Measurements from ENCODE around the gene SLC6A18.
"Not testable (repeated sequence)": the region's sequence is repeated elsewhere in the genome, so short reads cannot be mapped to it uniquely, and the experiment has no call there.

The SLC6A18 gene

DNA sequence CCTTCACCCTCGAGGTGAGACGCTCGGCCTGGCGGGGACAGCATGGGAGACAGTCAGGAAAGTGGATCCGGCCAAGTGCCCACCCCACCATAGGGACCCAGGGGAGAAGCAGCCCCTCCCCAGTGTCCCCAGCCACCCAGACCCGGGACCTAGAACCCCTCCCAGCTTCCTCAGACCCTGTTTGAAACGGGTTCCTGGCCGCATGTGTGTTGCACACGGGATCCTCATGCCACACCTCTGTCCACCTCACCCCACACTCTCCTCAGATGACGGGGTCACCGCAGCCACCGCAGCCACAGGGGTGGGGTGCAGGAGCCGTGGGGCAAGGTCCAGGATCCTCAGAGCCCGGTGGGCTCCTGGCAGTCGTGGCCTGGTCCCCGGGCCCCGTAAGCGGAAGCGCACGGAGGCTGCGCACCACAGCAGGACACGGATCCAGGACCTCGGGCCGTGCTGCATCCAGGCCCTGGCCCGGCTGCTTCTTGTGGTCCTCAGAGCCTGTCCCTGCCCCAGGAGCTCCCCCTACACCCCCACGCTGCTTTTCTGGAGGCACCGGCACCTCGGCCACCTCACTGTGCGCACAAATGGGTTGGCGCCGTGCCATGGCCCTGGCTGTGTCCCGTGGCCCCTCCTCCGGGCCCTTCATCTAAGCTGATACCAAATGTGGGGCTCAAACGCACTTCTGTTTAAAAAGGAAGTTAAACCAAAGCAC is 54.4 kb downstream of the SLC6A18 start:
- DNase-seq = no peak

DNA sequence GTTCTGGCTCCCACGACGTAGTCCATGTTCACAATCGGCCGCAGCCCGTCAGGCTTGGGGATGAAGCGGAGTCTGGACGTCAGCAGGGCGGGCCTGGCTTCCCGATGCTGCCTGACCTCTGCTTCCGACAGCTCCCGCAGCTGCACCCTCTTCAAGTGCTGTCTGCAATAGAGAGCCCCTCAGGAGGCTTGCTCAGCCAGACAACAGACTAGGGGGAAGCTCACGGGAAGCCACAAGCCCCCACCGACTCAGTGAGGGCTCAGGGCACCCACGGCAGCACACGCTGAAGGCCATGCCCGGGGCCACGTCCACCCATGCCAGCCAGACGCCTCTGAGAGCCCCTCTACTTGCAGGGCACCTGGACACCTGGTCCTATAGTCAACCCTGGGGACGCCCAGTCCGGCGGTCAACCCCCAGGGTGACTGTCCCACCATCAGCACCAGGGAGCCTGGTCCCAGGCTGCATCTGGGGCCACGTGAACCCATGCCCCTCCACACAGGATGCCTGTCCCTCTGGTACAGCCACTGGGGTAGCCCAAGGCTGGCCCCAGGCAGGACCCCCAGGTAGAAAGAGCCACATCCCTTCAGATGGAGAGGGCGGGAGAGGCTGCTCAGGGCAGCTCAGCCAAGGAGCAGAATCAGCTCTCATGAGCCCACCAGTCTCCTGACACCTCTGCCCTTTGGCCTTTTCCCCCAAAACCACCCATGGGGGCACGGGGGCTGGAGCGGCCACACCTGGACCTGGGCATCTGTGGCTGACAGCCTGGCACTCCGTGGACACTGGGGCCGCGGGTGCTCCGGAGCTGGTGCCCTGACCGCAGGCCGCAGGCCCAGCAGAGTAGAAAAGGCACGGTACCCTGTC is 55.2 kb downstream of the SLC6A18 start:
- DNase-seq = peak; percentile 34

DNA sequence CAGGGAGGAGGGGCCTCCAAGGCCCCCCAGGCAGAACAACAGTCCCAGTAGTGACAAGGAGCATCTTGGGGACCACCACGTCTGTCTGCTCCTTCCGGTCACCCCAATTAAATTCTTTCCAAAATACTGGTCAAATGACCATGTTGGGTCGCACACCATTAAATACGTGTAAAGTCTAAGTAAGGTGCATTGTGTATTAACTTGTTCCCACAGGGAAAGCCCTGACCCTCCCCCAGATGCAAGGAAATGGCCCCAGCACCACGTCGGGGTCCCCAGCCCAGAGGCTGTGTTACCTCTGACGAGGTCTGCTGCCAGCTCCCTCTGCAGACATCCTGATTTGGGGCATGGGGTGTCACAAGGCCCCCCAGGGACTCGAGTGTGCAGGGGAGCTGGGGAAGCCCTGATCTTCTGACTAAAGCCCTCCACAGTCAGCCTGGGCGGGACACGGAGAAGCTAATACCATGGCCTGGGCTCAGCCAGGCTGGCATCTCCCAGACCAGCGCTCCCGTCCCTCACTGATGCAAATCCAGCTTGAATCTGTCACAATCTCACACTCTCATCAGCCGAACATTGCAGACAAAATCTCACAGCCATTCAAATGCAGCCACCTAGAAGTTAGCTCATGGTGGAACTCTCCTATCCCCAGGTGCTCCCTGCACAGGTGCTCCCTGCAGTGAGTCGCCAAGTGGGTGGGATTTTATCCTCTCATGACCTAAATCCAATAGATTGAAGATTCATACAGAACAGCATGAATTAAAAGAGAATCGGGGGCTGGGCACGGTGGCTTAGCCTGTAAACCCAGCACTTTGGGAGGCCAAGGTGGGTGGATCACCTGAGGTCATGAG is 56.1 kb downstream of the SLC6A18 start:
- DNase-seq = peak; percentile 22

DNA sequence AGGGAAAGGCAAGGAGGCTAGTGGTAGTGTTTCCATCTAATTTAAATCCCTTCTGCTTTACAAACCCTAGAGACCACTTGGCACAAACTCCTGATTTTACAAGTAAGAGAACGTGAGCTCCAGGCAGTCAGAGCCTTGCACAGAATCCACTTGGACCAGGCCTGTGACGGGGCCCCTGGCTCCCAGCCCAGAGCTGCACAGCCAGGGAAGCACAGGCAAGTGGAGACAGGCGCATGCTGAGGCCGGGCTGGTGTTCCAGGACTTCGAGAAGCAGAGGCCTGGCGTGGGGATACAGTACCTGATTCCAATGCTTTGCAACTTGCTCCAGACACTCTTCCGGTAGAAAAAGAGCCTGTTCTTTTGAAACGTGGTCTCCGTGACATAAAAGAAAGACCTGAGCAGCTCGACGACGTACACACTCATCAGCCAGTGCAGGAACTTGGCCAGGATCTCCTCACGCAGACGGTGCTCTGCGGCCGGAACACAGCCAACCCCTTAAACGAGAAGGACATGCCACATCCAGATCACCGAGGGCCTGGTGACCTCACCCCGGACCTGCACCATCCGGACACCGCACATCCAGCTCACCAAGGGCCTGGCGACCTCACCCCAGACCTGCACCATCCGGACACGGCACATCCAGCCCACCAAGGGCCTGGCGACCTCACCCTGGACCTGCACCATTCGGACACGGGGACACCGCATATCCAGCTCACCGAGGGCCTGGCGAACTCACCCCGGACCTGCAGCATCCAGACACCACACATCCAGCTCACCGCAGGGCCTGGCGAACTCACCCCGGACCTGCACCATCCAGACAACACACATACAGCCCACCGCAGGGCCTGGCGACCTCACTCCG is 57.2 kb downstream of the SLC6A18 start:
- peak; percentile 37 for DNase-seq

DNA sequence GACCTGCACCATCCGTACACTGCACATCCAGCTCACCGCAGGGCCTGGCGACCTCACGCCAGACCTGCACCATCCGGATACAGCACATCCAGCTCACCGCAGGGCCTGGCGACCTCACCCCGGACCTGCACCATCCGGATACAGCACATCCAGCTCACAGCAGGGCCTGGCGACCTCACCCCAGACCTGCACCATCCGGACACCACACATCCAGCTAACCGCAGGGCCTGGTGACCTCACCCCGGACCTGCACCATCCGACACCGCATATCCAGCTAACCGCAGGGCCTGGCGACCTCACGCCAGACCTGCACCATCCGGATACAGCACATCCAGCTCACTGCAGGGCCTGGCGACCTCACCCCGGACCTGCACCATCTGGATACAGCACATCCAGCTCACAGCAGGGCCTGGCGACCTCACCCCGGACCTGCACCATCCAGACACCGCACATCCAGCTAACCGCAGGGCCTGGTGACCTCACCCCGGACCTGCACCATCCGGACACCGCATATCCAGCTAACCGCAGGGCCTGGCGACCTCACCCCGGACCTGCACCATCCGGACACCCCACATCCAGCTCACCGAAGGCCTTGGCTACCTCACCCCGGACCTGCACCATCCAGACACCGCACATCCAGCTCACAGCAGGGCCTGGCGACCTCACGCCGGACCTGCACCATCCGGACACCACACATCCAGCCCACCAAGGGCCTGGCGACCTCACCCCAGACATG is 58.0 kb downstream of the SLC6A18 start:
- DNase-seq = peak; percentile 2

DNA sequence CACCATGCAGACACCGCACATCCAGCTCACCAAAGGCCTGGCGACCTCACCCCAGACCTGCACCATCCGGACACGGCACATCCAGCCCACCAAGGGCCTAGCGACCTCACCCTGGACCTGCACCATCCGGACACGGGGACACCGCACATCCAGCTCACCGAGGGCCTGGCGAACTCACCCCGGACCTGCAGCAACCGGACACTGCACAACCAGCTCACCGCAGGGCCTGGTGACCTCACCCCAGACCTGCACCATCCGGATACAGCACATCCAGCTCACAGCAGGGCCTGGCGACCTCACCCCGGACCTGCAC is 58.5 kb downstream of the SLC6A18 start:
- DNase-seq = peak; percentile 18

DNA sequence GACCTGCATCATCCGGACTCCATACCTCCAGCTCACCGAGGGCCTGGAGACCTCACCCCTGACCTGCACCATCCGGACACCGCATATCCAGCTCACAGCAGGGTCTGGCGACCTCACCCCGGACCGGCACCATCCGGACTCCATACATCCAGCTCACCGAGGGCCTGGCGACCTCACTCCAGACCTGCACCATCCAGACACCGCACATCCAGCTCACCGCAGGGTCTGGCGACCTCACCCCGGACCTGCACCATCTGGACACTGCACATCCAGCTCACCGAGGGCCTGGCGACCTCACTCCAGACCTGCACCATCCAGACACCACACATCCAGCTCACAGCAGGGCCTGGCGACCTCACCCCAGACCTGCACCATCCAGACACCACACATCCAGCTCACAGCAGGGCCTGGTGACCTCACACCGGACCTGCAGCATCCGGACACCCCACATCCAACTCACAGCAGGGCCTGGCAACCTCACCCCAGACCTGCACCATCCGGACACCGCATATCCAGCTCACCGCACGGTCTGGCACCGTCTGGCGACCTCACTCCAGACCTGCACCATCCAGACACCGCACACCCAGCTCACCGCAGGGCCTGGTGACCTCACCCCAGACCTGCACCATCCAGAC is 59.3 kb downstream of the SLC6A18 start:
- peak; percentile 23 for DNase-seq

DNA sequence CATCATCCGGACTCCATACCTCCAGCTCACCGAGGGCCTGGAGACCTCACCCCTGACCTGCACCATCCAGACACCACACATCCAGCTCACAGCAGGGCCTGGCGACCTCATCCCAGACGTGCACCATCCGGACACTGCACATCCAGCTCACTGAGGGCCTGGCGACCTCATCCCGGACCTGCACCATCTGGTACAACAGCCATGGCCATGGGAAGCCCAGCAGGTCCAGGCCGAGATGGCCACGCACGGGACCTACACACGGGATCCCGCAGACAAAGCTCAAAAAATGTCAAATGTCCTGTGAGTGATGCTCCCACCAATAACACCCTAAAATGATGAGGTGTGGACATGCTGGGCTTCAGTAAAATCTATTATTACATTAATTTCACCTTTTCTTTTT is 60.0 kb downstream of the SLC6A18 start:
- no peak for DNase-seq

DNA sequence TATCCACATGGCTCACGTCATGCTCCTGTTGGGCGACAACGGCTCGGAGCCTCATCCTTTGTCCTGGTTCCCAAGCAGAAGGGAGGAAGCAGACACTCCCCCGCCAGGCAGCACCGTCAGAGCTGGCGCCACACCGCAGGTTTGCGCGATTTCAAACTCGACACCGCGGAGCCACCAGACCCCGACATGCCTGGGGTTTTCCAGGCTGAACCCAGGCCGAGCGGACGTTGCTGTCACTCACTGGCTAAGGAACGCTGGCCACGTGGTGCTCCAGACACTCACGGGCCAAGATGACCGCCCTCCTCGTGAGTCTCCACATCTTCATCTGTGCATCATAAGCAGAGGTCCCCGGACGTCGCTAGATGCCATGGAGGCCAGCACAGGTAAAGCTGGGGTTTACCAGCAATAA is 60.7 kb downstream of the SLC6A18 start:
- no peak for DNase-seq

DNA sequence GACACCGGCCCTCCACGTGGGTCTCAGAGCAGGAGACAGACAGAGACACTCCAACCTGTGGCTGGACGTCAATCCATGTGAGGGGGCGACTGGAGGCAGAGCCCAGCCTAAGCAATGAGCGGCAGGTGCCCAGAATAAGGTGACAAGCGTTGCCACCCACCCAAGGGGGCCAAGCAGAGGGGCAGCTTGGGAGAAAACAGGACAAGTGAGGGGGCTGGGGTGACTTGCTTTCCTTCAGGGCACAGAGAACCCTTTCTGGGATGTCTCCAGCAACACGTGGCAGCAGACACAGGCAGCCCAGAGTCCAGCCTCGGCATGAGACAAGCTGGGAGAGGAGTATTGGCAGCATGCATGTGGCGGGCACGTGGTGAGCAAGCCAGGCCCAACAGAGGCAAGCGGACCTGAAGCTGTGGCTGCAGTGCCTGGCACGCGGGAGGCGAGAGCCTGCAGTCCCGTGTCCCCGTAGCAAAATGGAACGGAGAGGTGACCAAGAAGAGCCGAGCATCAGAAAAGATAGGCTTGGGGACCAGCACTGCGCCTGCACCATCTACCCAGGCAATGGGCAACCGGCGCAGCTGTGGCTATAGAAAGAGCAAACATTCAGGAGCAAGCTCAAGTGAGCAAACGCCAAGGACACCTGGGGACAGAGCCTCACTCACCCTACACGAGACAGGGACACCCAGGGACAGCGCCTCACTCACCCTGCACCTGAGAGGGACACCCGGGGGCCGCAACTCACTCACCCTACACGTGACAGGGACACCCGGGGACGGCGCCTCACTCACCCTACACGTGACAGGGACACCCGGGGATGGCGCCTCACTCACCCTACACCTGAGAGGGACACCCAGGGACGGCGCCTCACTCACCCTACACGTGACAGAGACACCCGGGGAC is 63.5 kb downstream of the SLC6A18 start:
- DNase-seq = no peak

DNA sequence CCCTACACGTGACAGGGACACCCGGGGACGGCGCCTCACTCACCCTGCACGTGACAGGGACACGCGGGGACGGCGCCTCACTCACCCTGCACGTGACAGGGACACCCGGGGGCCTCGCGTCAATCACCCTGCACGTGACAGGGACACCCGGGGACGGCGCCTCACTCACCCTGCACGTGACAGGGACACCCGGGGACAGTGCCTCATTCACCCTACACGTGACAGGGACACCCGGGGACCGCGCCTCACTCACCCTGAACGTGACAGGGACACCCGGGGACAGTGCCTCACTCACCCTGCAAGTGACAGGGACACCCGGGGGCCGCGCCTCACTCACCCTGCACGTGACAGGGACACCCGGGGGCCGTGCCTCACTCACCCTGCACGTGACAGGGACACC is 64.4 kb downstream of the SLC6A18 start:
- DNase-seq = not testable (repeated sequence)

DNA sequence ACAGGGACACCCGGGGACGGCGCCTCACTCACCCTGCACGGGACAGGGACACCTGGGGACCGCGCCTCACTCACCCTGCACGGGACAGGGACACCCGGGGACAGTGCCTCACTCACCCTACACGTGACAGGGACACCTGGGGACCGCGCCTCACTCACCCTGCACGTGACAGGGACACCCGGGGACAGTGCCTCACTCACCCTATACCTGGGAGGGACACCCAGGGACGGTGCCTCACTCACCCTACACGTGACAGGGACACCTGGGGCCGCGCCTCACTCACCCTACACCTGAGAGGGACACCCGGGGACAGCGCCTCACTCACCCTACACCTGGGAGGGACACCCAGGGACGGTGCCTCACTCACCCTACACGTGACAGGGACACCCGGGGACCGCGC is 65.8 kb downstream of the SLC6A18 start:
- not testable (repeated sequence) for DNase-seq

DNA sequence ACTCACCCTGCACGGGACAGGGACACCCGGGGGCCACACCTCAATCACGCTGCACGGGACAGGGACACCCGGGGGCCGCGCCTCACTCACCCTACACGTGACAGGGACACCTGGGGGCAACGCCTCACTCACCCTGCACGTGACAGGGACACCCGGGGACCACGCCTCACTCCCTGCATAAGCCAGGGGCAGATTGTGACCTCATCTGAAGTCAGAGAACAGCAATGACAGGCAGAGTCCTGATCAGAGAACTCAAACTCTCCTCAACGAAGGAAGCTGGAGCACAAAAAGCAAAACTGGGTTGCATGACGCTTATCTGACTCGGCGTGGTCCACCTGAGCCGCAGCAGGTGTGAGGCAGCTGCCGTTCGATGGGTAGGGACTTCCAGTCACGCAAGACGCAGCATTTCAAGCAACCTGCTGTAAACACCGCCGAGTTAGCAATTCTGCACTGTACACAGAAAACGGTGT is 66.5 kb downstream of the SLC6A18 start:
- no peak for DNase-seq

DNA sequence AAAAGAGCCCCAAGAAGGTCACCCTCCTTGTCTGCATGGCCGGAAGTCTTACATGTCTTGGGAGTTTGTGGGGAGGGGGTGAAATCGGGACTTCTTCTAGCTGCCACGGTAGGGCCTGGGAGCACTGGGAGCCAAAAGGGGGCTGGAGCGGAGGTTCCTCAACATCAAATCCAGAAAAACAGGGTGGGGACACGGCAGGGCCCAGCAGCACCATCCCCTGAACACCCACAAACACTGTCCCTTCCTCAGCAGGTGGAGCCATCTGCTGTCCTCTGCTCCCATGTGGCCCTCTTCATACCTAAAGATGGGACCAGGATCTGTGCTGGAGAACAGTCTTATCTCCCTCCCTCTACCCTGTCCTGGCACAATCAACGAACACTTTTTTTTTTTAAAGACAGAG is 67.0 kb downstream of the SLC6A18 start:
- no peak for DNase-seq

DNA sequence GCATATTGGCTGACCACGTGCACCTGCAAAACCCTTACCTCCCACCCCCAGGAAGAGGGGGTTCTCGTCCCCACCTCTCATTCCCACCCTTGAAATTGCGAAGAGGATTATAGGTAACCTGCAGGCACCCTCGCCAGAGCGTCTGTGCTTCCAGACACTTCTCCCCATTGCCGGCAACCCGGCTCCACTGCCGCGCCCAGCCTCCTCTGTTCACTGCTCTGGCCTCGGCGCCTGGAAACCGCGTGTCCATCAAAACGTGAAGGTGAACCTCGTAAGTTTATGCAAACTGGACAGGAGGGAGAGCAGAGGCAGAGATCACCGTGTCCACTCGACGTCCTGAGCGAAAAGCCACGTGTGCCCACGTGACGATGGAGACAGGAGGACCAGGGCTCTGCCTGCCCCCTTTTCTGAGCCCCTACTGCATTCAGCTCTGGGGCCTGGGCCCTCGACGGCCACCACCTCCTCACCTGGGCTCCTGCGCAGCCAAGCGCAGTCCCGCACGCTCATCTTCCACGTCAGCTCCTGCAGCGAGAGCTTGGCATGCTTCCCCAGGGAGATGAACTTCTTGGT is 67.8 kb downstream of the SLC6A18 start:
- DNase-seq = no peak

DNA sequence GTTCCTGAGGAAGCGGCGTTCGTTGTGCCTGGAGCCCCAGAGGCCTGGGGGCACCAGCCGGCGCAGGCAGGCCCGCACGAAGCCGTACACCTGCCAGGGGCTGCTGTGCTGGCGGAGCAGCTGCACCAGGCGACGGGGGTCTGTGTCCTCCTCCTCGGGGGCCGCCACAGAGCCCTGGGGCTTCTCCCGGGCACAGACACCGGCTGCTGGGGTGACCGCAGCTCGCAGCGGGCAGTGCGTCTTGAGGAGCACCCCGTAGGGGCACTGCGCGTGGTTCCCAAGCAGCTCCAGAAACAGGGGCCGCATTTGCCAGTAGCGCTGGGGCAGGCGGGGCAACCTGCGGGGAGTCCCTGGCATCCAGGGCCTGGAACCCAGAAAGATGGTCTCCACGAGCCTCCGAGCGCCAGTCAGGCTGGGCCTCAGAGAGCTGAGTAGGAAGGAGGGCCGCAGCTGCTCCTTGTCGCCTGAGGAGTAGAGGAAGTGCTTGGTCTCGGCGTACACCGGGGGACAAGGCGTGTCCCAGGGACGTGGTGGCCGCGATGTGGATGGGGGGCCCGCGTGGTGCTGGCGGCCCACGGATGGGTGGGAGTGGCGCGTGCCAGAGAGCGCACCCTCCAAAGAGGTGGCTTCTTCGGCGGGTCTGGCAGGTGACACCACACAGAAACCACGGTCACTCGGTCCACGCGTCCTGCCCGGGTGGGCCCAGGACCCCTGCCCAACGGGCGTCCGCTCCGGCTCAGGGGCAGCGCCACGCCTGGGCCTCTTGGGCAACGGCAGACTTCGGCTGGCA is 68.4 kb downstream of the SLC6A18 start:
- no peak for DNase-seq

DNA sequence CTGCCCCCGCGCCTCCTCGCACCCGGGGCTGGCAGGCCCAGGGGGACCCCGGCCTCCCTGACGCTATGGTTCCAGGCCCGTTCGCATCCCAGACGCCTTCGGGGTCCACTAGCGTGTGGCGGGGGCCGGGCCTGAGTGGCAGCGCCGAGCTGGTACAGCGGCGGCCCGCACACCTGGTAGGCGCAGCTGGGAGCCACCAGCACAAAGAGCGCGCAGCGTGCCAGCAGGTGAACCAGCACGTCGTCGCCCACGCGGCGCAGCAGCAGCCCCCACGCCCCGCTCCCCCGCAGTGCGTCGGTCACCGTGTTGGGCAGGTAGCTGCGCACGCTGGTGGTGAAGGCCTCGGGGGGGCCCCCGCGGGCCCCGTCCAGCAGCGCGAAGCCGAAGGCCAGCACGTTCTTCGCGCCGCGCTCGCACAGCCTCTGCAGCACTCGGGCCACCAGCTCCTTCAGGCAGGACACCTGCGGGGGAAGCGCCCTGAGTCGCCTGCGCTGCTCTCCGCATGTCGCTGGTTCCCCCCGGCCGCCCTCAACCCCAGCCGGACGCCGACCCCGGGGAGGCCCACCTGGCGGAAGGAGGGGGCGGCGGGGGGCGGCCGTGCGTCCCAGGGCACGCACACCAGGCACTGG is 69.1 kb downstream of the SLC6A18 start:
- DNase-seq = no peak
